IPS-18a (cell line): ENCODE results near the gene RIC1.
"Not testable (repeated sequence)": the region's sequence is repeated elsewhere in the genome, so short reads cannot be mapped to it uniquely, and the experiment has no call there.

ENCODE experiments used
- H3K27ac ChIP-seq: one replicate; pipeline ENCODE4 v1.5.1; 2013; ENCODE audit warnings: low read length
- H3K27me3 ChIP-seq: one replicate; pipeline ENCODE4 v1.6.1; 2013; ENCODE audit warnings: mild to moderate bottlenecking, low read length; ENCODE audit not compliant: control insufficient read depth, insufficient read depth
- H3K36me3 ChIP-seq: one replicate; pipeline ENCODE4 v1.6.1; 2013; ENCODE audit warnings: low read depth, low read length; ENCODE audit not compliant: control insufficient read depth
- H3K4me1 ChIP-seq: one replicate; pipeline ENCODE4 v1.6.1; 2013; ENCODE audit warnings: low read depth, low read length; ENCODE audit not compliant: control insufficient read depth
- H3K4me3 ChIP-seq: one replicate; pipeline ENCODE4 v1.5.1; 2013; ENCODE audit warnings: low read length
- H3K9ac ChIP-seq: one replicate; pipeline ENCODE4 v1.6.1; 2013; ENCODE audit warnings: mild to moderate bottlenecking, low read length, moderate library complexity
- H3K9me3 ChIP-seq: one replicate; pipeline ENCODE4 v1.6.1; 2013; ENCODE audit warnings: low read depth, low read length; ENCODE audit not compliant: control insufficient read depth

RIC1 gene

DNA sequence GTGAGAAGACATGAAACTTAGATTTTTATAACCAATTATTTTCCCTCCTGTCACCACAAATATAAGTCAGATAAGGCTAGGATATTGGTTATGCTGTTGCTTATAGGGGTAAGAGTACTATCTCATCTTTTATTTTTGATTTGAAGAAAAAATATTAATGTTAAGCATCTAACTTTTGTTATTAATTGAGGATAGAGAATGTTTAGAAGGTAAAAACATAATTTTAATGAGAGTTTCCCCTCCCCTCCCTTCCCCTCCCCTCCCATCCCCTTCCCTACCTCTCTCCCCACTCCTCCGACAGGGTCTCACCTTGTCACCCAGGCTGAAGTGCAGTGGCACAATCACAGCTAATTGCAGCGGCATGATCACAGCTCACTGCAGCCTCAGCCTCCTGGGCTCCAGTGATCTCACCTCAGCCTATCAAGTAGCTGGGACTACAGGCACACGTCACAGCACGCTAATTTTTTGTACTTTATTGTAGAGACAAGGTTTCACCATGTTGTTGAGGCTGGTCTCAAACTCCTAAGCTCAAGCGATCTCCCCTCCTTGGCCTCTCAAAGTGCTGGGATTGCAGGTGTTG lies 86.7 kb downstream of the RIC1 start:
- Histone ChIP-seq H3K36me3 (peaks cover 5% of the 10 kb centered on the region), H3K9me3 (no peaks in the 10 kb centered on the region), H3K4me1 (no peaks in the 10 kb centered on the region), H3K9ac (no peak overlapping the region), H3K27me3 (no peaks in the 10 kb centered on the region), H3K27ac (no peak overlapping the region), H3K4me3 (no peak overlapping the region)

DNA sequence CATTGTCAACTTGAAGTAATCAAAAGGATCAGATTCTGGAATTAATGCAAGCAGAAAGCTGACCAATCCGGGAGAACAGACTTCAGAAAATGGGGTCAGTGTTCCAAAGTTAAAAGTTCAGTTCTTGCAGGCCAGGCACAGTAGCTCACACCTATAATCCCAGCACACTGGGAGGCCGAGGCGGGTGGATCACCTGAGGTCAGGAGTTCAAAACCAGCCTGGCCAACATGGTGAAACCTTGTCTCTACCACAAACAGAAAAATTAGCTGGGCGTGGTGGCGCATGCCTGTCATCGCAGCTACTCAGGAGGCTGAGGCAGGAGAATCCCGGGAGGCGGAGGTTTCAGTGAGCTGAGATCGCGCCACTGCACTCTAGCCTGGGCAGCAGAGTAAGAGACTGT lies 88.5 kb downstream of the RIC1 start:
- H3K27me3 ChIP-seq: not testable (repeated sequence)

DNA sequence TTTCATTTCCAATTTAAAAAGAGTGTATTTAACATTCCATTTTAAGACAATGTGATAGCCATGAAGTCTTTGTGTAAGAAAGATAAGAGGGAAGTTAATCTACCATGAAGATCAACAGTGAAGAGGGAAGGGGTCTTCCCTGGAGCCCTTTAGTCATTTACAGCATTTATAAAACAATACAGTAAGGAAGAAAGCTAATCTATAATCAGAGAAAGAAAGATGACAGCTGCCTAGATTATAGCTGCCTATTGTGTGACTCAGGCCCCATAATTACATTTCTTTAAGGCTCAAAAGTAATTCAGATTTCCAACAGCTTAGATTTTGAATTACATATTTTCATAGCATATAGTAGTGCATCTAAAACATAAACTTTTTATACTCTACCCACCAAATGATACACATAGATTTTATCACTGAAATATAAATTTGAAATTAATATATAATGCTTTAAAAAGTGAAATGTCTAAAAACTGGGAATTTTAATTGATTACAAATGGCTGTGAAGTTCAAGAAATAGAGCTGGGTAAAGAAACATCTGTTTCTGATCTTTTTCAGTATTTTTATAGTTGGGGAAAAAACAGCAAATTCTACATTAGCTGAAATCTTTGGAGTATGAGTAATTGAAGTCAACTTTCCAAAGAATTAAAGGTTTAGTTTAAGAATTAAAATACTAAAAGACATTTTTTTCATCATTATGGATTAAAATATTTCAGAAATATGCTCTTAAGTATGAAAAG lies 89.6 kb downstream of the RIC1 start:
- H3K9me3 ChIP-seq: no peaks in the 10 kb centered on the region
- H3K9ac ChIP-seq: no peak overlapping the region
- peaks cover 5% of the 10 kb centered on the region for H3K36me3 ChIP-seq
- H3K27me3 ChIP-seq: no peaks in the 10 kb centered on the region
- H3K27ac ChIP-seq: no peak overlapping the region
- no peaks in the 10 kb centered on the region for H3K4me1 ChIP-seq
- no peak overlapping the region for H3K4me3 ChIP-seq

More for the DNA sequence above, 88.5 kb downstream of the RIC1 start:
- not testable (repeated sequence) for H3K9ac ChIP-seq, H3K4me3 ChIP-seq, H3K9me3 ChIP-seq, H3K36me3 ChIP-seq, H3K4me1 ChIP-seq, H3K27ac ChIP-seq

DNA sequence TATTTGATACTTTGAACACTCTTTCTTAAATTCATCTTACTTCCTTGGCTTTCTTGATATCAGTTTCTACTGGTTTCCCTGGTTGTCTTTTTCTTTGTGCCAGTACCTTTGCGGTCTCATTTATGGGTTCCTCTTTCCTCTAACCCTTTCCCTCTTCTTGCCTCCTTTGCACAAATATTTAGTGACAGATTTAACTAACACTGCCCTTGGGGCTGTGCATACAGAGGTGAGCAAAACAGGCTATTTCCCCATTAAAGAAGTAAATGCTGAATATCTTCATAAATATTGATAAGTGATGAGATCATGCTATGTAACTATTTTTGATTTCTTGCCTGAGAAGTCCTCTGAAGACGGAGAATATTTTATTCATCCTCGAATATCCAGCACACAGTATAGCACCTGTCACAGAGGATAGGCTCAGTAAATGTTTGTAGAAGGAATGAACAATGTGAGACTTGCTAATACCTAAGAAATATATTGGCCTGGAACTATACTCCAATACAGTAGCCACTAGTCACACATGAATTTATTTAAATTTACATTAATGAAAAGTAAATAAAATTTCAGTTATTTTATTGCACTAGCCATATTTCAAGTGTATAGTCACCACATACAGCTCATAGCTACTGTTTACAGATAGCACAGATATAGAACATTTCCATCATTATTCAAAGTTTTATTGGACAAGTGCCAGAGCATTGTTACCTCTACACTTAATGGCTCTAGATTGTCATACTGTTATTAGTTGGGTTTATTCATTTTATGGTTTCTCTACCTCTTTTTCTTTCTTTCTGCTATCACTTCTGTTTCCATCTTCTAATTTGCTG lies 90.4 kb downstream of the RIC1 start:
- H3K4me1 ChIP-seq: no peaks in the 10 kb centered on the region
- H3K4me3 ChIP-seq: no peak overlapping the region

DNA sequence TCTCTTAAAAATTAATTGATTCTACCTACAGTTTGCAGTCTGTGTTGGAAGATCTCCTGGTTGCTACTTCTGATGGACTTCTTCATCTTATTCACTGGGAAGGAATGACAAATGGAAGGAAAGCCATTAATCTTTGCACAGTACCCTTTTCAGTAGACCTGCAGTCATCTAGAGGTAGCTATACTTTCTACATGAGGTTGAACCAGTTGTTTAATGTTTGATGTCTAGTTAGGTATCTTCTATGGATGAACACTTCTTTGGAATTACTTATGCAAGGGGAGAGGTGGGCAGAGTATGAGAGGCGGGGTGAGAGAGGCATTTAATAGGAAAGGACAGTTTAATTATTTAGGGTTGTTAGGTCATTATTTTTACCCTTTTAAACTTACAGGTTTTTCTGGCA lies 91.2 kb downstream of the RIC1 start:
- Histone ChIP-seq H3K27ac (no peak overlapping the region), H3K4me1 (no peaks in the 10 kb centered on the region), H3K9ac (no peak overlapping the region), H3K9me3 (no peaks in the 10 kb centered on the region), H3K4me3 (no peak overlapping the region), H3K27me3 (no peaks in the 10 kb centered on the region), H3K36me3 (peaks cover 5% of the 10 kb centered on the region)

More for the DNA sequence above, 90.4 kb downstream of the RIC1 start:
- H3K27me3 ChIP-seq: no peaks in the 10 kb centered on the region
- peaks cover 5% of the 10 kb centered on the region for H3K36me3 ChIP-seq
- H3K9ac ChIP-seq: no peak overlapping the region
- no peaks in the 10 kb centered on the region for H3K9me3 ChIP-seq
- no peak overlapping the region for H3K27ac ChIP-seq

DNA sequence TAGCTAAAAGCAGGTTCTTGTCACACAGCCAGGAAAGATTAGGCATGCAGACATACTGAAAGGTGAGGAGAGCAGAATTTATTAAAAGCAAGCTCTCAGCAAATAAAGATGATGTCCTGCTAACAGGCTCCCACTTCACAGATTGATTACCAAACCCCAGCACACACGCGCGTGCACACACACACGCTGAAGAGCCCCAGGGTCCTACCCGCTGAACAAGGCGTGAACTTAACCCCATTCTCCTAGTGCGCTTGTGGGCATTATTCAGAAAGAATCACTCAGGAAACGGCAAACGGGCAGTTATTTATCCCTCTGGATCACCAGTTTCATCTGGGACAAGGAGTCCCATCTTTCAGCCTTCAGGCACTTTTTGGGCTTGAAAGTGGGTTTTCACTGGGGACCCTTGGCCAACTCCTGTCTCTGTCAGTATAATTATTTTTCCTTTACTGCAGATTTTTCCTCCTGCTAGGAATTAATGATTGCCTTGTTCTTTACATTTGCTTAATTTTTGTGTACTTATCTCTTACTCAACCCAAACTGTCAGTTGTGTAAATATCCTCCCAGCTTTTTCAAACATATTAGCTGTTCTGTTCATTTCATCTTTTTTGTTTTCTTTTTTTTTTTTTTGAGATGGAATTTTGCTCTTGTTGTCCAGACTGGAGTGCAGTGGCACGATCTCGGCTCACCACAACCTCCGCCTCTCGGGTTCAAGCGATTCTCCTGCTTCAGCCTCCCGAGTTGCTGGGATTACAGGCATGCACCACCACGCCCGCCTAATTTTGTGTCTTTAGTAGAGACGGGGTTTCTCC lies 92.6 kb downstream of the RIC1 start:
- H3K9ac ChIP-seq: no peak overlapping the region
- H3K36me3 ChIP-seq: peaks cover 5% of the 10 kb centered on the region
- H3K27me3 ChIP-seq: no peaks in the 10 kb centered on the region
- H3K27ac ChIP-seq: no peak overlapping the region
- no peaks in the 10 kb centered on the region for H3K4me1 ChIP-seq
- H3K9me3 ChIP-seq: no peaks in the 10 kb centered on the region
- H3K4me3 ChIP-seq: no peak overlapping the region

DNA sequence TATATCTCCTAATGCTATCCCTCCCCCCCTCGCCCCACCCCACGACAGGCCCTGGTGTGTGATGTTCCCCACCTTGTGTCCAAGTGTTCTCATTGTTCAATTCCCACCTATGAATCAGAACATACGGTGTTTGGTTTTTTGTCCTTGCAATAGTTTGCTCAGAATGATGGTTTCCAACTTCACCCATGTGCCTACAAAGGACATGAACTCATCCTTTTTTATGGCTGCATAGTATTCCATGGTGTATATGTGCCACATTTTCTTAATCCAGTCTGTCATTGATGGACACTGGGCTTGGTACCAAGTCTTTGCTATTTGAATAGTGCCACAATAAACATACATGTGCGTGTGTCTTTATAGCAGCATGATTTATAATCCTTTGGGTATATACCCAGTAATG lies 93.8 kb downstream of the RIC1 start:
- not testable (repeated sequence) for H3K9ac ChIP-seq, H3K36me3 ChIP-seq, H3K4me1 ChIP-seq, H3K27me3 ChIP-seq, H3K27ac ChIP-seq, H3K9me3 ChIP-seq, H3K4me3 ChIP-seq

DNA sequence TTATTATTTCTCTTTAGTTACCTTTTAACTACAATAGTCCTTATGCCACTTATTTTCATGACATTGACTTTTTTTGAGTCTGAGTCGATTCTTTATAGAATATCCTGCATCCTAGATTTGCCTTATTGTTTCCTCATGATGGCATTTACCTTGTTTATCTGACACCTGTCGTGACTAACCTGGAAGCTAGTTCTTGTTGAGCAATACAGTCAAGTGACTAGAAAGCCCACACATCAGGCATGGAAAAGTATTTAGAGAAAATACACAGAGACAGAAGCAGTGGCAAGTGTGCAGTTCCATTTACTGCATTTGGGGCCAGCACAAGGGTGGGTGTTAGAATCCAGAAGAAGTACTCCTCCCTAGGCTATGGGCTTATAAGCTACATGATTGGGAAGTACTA lies 106.2 kb downstream of the RIC1 start:
- H3K9ac ChIP-seq: no peak overlapping the region
- H3K36me3 ChIP-seq: no peaks in the 10 kb centered on the region
- H3K27ac ChIP-seq: no peak overlapping the region
- H3K9me3 ChIP-seq: no peaks in the 10 kb centered on the region
- H3K4me1 ChIP-seq: no peaks in the 10 kb centered on the region
- H3K4me3 ChIP-seq: no peak overlapping the region
- no peaks in the 10 kb centered on the region for H3K27me3 ChIP-seq

DNA sequence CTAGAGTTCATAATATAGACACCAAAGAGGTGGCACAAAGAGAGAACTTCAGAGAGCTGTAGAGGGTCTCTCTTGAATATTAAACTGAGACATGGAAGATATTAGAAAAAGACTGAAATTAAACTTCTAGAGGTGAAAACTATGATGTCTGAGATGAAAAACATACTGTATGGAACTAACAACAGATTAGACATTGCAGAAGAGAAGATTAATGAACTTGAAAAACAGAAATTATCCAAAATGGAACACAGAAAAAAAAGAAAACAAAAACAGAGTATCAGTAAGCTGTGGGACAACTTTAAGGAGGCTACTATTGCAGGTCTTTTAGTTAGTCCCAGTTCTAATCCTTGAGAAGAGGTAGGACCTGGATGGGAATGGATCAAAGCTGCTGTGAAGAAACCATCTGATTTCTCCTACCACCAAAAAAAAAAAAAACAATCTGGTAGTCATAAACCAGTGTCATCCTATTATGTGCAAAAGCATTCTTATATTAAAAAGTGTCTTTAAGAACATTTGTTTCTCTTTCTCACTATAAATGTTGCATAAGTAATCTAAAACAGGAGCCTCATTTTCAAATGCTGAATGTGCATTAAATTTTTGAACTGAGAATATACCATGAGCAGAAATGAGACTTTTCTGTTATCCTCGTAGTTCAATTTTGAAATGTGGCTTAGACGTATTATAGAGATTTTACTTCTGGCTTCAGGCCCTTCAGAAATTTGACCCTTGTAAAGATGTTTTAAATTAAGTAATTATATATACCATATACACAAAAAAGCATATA lies 107.8 kb downstream of the RIC1 start:
- Histone ChIP-seq H3K9ac (no peak overlapping the region), H3K4me3 (no peak overlapping the region), H3K9me3 (no peaks in the 10 kb centered on the region), H3K27ac (no peak overlapping the region), H3K27me3 (no peaks in the 10 kb centered on the region), H3K36me3 (no peaks in the 10 kb centered on the region), H3K4me1 (no peaks in the 10 kb centered on the region)

DNA sequence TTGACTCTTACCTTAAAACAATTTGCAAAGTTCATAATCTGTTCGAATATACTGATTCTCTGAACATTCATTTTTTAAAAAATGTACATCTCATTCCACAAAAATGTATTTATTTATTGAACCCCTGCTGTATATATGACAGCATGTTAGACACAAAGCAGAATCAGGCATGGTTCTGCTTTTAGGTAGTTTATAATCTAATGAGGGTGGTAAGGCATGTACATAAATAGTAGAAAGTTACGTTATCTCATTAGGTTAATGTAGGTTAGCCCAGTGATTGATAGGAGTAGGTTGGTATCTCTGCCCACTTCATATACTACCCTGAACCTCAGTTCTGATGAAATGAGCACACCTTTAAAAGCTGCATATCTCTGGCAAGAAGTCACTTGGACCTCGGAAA lies 114.2 kb downstream of the RIC1 start:
- Histone ChIP-seq H3K27ac (no peak overlapping the region), H3K9me3 (no peaks in the 10 kb centered on the region), H3K4me3 (no peak overlapping the region), H3K9ac (no peak overlapping the region), H3K27me3 (no peaks in the 10 kb centered on the region), H3K4me1 (no peaks in the 10 kb centered on the region), H3K36me3 (peaks cover 15% of the 10 kb centered on the region)

DNA sequence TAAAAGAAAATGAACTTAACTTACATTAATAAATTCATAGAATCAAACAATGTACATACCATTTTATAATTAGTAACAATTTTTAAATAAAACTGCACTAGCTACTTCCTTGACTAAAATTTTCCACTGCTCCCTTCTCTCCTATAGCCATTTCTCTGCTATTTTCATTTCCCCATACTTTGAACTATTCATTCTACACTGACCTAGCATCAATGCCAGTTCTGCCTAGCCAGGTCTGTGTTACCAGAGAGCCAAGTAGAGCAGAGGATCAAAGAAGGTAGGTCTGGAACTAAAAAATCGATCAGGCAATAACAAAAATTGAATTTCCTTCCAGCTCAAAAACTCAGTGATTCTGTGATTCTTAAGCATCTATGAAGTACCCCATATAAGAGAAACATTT lies 119.5 kb downstream of the RIC1 start:
- Histone ChIP-seq H3K9ac (no peak overlapping the region), H3K27me3 (no peaks in the 10 kb centered on the region), H3K9me3 (no peaks in the 10 kb centered on the region), H3K27ac (no peak overlapping the region), H3K4me3 (no peak overlapping the region), H3K4me1 (no peaks in the 10 kb centered on the region), H3K36me3 (peaks cover 15% of the 10 kb centered on the region)
